ENCODE measurements around the gene C1orf35. TPM values are rescaled to one million over a fixed set of nuclear protein-coding genes. Genes with fewer than 3 reads are reported as not detected.

The C1orf35 gene
- total and polyA plus RNA-seq, 2 experiments from 2014 or later = 14.0 to 67.6 TPM

- TF ChIP-seq CTCF (conservative IDR thresholded peaks at IDR 0.05; ENCODE audit: low read depth in 2 of 2) (no peak), CREB1 (CRISPR knock-in tag; IDR thresholded peaks at IDR 0.05; ENCODE audit: low read depth) (no peak)
Observed at GRCh38 chr1:228131766-228132165, 28.6 kb upstream of the C1orf35 start (continued).

- H3K27me3 Mint-ChIP-seq (ENCODE audit: insufficient read depth, low read depth, poor library complexity) = peaks cover 16% of the 10 kb centered on the region
- no peaks in the 10 kb centered on the region for H3K79me2 ChIP-seq (replicated peaks; ENCODE audit: insufficient read depth)
- no peaks in the 10 kb centered on the region for H3K36me3 Mint-ChIP-seq (ENCODE audit: low read depth)
- no peak overlapping the region for H3K4me3 Mint-ChIP-seq
- H4K20me1 ChIP-seq (replicated peaks; ENCODE audit: insufficient read depth) = no peaks in the 10 kb centered on the region
- DNase-seq (ENCODE audit: low spot score) (no peak), ATAC-seq (no peak)
- H3K4me1 ChIP-seq (ENCODE audit: insufficient read depth) = no peaks in the 10 kb centered on the region
- no peaks in the 10 kb centered on the region for H3K36me3 ChIP-seq (ENCODE audit: insufficient read depth)
- H3K9me3 Mint-ChIP-seq = peaks cover 6% of the 10 kb centered on the region; the same call in 2 of the 3 replicates
- H3K4me2 ChIP-seq = no peak overlapping the region
- H3K4me3 ChIP-seq = no peak overlapping the region
- H3K4me1 Mint-ChIP-seq = no peaks in the 10 kb centered on the region; the same call in 2 of the 3 replicates
- H2AFZ ChIP-seq = no peak overlapping the region
- peaks cover 49% of the 10 kb centered on the region for H3K27me3 ChIP-seq (ENCODE audit: insufficient read depth)
- H3K27ac Mint-ChIP-seq = no peak overlapping the region
- H3F3A ChIP-seq (replicated peaks; ENCODE audit: low read depth) = no peaks in the 10 kb centered on the region
- no peaks in the 10 kb centered on the region; the same call in 1 of the 2 replicates for H3K9me2 ChIP-seq (ENCODE audit: insufficient read depth)
- TF ChIP-seq EZH2phosphoT487 (IDR thresholded peaks at IDR 0.05; ENCODE audit: unreplicated experiment) (no peak), ZNF462 (CRISPR knock-in tag; IDR thresholded peaks at IDR 0.05) (no peak), EZH2 (IDR thresholded peaks at IDR 0.05; ENCODE audit: low read depth, unreplicated experiment) (no peak), ZNF114 (CRISPR knock-in tag; IDR thresholded peaks at IDR 0.05) (no peak), CTCF (conservative IDR thresholded peaks at IDR 0.05; ENCODE audit: low read depth in 2 of 2) (no peak)
- H3K27ac ChIP-seq (ENCODE audit: low read depth) = no peak overlapping the region
Observed at GRCh38 chr1:228125185-228125584, 22.1 kb upstream of the C1orf35 start.
